Activated CD8-positive, alpha-beta T cell treated with anti-CD3 and anti-CD28 coated beads for 36 hours (primary cell): ENCODE data around the gene TNKS1BP1. TPM values are rescaled to one million over a fixed set of nuclear protein-coding genes. Genes with fewer than 3 reads are reported as not detected.

Source experiments
- ATAC-seq: fragments of 200-7000 bp; cut with Tn5 transposase; one replicate; pipeline ENCODE4 v1.10.0; 2021; ENCODE audit warnings: mild to moderate bottlenecking, moderate library complexity
- CTCF ChIA-PET: fragments of 350-600 bp; sonication (Branson Sonifier 250); formaldehyde crosslinking; loops from one replicate; lab custom pipeline; 2021; ENCODE audit warnings: antibody characterized with exemption; lab: Charles Lee
- POLR2A ChIA-PET: fragments of 350-600 bp; sonication (Branson Sonifier 250); formaldehyde crosslinking; loops from one replicate; lab custom pipeline; 2021; ENCODE audit warnings: antibody characterized with exemption; lab: Charles Lee
- DNase-seq: peaks from one replicate; pipeline ENCODE4 v3.0.0-alpha.2; 2020
- H3K27ac Mint-ChIP-seq: one replicate; pipeline ENCODE4 v1.8.0; 2021; ENCODE audit warnings: mild to moderate bottlenecking, mixed read lengths
- H3K27me3 Mint-ChIP-seq: one replicate; pipeline ENCODE4 v1.8.0; 2021; ENCODE audit warnings: mixed read lengths
- H3K36me3 Mint-ChIP-seq: one replicate; pipeline ENCODE4 v1.8.0; 2021; ENCODE audit warnings: low read depth, mixed read lengths
- H3K4me1 Mint-ChIP-seq: one replicate; pipeline ENCODE4 v1.8.0; 2021; ENCODE audit warnings: low read depth, mixed read lengths
- H3K4me3 Mint-ChIP-seq: one replicate; pipeline ENCODE4 v1.8.0; 2021; ENCODE audit warnings: mild to moderate bottlenecking, moderate library complexity, mixed read lengths
- H3K9me3 Mint-ChIP-seq: one replicate; pipeline ENCODE4 v1.8.0; 2021; ENCODE audit warnings: mixed read lengths
- CTCF ChIP-seq: fragments of 200-600 bp; IDR thresholded peaks from one replicate; pipeline ENCODE4 v1.8.0; 2022; ENCODE audit warnings: antibody characterized with exemption, mild to moderate bottlenecking
- intact Hi-C: fragments of 100-400 bp; cut with micrococcal nuclease; formaldehyde crosslinking; loops from one replicate; pipeline ENCODE4 v1.10.0; 2022
- total RNA-seq, 2 experiments: library from RNA; stranded (reverse); gene quantifications; one replicate each; pipeline ENCODE4 v1.2.3, GENCODE V29; 2021

The TNKS1BP1 gene
- total RNA-seq, 2 experiments from 2014 or later = 18.4 to 23.2 TPM

- H3K9me3 Mint-ChIP-seq = no peaks in the 10 kb centered on the region
- peaks cover 58% of the 10 kb centered on the region for H3K36me3 Mint-ChIP-seq
- intact Hi-C loops = no loop called here
- DNase-seq = no peak
- H3K4me3 Mint-ChIP-seq = peak overlapping the region; percentile 89
- ATAC-seq = no peak
- no peak for TF ChIP-seq CTCF
- H3K4me1 Mint-ChIP-seq = peaks cover 58% of the 10 kb centered on the region
- ChIA-PET CTCF (interaction anchor here (0.8 to 1.2 kb wide), 9 partner anchors 8 to 202 kb away, joined by 3 to 5 read pairs (median 4); partner anchors contain the start of genes P2RX3 and SSRP1), POLR2A (interaction anchor here (1.3 to 5.8 kb wide), 4 partner anchors 10 to 18 kb away, joined by 3 to 63 read pairs (median 21); partner anchors contain the start of gene SSRP1)
- H3K27me3 Mint-ChIP-seq = no peaks in the 10 kb centered on the region
- H3K27ac Mint-ChIP-seq = peak overlapping the region; percentile 98
These were observed 940 bp upstream of the TNKS1BP1 start for GRCh38 chr11:57325735-57326048.

DNA sequence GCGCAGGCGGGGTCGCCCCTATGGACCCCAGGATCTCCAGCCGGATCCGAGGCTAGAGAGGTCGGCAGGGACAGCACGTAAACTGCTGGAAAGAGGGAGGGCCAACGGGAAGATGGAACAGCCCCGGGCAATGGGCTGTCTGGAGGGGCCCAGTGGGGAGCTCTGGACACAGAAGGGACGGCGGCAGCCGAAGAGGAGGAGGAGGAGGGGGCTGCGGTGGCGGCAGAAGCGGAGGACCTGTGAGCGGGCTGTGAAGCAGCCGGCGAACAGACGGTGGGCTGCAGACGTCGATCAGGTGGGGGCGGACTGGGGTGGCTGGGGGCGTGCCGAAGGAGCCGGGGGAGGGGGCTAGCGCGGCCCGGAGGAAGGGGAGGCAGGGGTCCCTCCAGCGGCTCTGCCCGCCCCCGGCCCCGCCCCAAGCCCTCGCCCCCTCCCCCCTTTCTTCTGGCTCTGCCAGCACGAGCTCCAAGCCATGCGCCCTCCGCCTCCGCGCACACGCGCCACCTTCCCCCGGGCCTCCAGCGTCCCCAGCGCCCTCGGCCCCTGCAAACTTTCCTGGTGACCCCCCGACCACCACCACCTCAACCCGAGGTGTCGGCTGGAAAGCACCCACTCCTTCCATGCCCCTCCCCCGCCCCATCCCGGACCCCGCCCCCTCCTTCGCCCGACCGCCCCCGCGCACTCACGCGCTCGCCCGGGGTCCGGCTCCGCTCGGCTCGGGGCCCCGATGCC is 432 bp downstream of the TNKS1BP1 start:
- peak; percentile 6 for ATAC-seq
- peak; percentile 53 for DNase-seq
- Mint-ChIP-seq H3K27ac (peak overlapping the region; percentile 76), H3K36me3 (peaks cover 50% of the 10 kb centered on the region), H3K4me1 (peaks cover 46% of the 10 kb centered on the region), H3K4me3 (peak overlapping the region; percentile 89), H3K27me3 (no peaks in the 10 kb centered on the region), H3K9me3 (no peaks in the 10 kb centered on the region)
- no peak for TF ChIP-seq CTCF
- ChIA-PET POLR2A (interaction anchor here (0.7 to 5.8 kb wide), 5 partner anchors 11 to 418 kb away, joined by 3 to 63 read pairs (median 4); partner anchors contain the start of gene SSRP1), CTCF (interaction anchor here (1.1 kb wide), 1 partner anchor 21 kb away, joined by 5 read pairs; no protein-coding TSS in a partner anchor)
- intact Hi-C loops = no loop called here

DNA sequence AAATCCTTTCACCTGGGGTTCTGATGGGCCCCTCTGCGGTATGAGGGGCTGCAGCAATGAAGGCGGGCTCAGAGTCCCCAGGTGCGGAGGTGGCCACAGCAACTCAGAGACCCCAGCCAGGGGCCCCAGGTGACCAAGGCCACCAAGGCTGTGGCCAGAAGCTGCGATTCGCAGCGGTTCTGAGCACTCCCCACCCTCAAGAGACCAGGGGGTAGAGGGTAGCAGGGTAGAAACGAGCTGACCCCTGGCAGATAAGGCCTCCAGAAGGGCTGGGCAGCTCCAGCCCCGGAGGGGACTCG is 948 bp downstream of the TNKS1BP1 start:
- ChIA-PET CTCF (no interaction called here), POLR2A (interaction anchor here (3.8 to 5.8 kb wide), 2 partner anchors 10 to 11 kb away, joined by 38 to 63 read pairs; partner anchors contain the start of gene SSRP1)
- Mint-ChIP-seq H3K9me3 (no peaks in the 10 kb centered on the region), H3K27ac (peak overlapping the region; percentile 76), H3K27me3 (no peaks in the 10 kb centered on the region), H3K4me3 (peak overlapping the region; percentile 80), H3K4me1 (peaks cover 46% of the 10 kb centered on the region), H3K36me3 (peaks cover 49% of the 10 kb centered on the region)
- DNase-seq (no peak), ATAC-seq (no peak)
- no peak for TF ChIP-seq CTCF
- intact Hi-C loops = no loop called here

DNA sequence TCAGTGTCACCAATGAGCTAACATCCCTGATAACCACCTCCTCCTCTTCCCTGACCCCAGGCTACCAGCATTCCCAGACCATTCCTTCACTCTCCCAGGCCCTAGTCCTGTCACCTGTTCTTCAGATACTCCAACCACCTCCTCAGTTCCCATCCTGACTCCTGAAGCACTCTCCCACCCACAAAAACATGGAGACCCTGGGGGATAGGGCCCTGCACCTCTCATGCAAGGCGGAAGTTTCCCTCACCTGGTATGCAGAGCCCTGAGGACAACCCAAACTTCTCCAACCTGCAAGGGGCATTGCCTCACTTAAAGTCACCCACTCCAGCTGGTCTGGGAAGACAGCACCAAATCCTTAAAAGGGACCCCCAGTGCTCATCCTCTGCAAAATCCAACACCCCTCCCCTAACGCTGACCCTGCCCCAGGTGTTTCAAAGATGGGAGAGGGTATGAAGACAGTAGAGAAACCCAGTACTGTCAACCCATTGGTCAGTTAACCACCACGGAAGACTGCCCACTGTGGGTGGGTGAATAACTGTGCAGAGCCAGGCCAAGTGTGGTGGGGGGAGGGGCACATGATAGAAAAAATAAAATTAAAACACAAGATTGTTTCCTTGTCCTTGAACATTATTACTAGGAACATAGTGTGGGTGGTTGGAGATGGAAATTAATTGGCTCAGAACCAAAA is 1.4 kb downstream of the TNKS1BP1 start:
- Mint-ChIP-seq H3K9me3 (no peaks in the 10 kb centered on the region), H3K36me3 (peaks cover 44% of the 10 kb centered on the region), H3K4me1 (peaks cover 46% of the 10 kb centered on the region), H3K27ac (peak overlapping the region; percentile 76), H3K4me3 (peak overlapping the region; percentile 80), H3K27me3 (no peaks in the 10 kb centered on the region)
- ChIA-PET CTCF (interaction anchor here (2.3 kb wide), 1 partner anchor 11 kb away, joined by 9 read pairs; no protein-coding TSS in a partner anchor), POLR2A (interaction anchor here (3.8 to 5.8 kb wide), 2 partner anchors 10 to 12 kb away, joined by 38 to 63 read pairs; partner anchors contain the start of gene SSRP1)
- no peak for DNase-seq
- intact Hi-C loops = no loop called here
- no peak for TF ChIP-seq CTCF
- ATAC-seq = no peak
